MM.1S (cell line): ENCODE results near the gene CBFA2T2.

ENCODE experiments used
- EZH2 ChIP-seq: fragments of 300-600 bp; sonication (generic); optimal IDR thresholded peaks from 2 replicates; pipeline ENCODE3; 2017; ENCODE audit warnings: low read depth, mild to moderate bottlenecking, antibody characterized with exemption, low read length, mixed read lengths
- EZH2phosphoT487 ChIP-seq: fragments of 300-600 bp; sonication (generic); IDR thresholded peaks from 2 replicates; pipeline ENCODE4 v1.6.1; 2018; ENCODE audit warnings: antibody characterized with exemption, low read length
- TF ChIP-seq, protein P1 (sequence below): fragments of 300-600 bp; sonication (generic); IDR thresholded peaks from 2 replicates; pipeline ENCODE4 v1.5.1; 2016; ENCODE audit warnings: antibody characterized with exemption, low read length, mixed read lengths

DNA sequence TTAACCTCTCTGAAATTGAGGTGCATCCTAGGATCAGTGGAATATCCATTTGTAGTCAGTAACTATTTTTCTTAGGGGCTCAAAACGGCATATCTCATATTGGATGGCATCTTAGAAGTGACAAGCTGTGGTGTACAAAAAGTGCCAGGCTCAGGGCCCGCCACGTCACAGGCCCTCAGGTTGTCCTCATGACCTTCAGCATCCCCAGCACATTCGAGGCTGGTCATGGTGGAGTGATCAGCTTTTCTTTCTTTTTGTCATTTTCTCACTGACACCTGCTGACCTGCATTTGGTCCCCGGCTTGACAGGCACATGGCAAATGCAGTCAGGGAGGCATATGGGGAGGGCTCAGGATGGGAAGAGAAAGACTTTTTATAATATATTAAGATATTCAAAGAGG, 203.4 kb downstream of the CBFA2T2 start:
- TF ChIP-seq, protein P1, sequence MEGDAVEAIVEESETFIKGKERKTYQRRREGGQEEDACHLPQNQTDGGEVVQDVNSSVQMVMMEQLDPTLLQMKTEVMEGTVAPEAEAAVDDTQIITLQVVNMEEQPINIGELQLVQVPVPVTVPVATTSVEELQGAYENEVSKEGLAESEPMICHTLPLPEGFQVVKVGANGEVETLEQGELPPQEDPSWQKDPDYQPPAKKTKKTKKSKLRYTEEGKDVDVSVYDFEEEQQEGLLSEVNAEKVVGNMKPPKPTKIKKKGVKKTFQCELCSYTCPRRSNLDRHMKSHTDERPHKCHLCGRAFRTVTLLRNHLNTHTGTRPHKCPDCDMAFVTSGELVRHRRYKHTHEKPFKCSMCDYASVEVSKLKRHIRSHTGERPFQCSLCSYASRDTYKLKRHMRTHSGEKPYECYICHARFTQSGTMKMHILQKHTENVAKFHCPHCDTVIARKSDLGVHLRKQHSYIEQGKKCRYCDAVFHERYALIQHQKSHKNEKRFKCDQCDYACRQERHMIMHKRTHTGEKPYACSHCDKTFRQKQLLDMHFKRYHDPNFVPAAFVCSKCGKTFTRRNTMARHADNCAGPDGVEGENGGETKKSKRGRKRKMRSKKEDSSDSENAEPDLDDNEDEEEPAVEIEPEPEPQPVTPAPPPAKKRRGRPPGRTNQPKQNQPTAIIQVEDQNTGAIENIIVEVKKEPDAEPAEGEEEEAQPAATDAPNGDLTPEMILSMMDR, result no peak
- no peak for TF ChIP-seq EZH2
- TF ChIP-seq EZH2phosphoT487, result no peak
